ENCODE results near the gene USP28. TPM values are rescaled to one million over a fixed set of nuclear protein-coding genes. Genes with fewer than 3 reads are reported as not detected.

Gene USP28
- total and polyA plus RNA-seq, 3 donors from 2014 or later: 23.2 to 39.9 (median 36.6) TPM

- no peak for DNase-seq
- 93 to 100% methylated on average over 1 of the region's 1 CpG for WGBS, 2 donors
- no peak overlapping the region for H3K27ac ChIP-seq
- no peak overlapping the region for H3K4me3 ChIP-seq
- no peaks in the 10 kb centered on the region for H3K36me3 ChIP-seq (ENCODE audit: low read depth, missing control alignments)
- intact Hi-C loops (cut with DNase I; ENCODE audit: low total_unique reads): no loop called here
- H3K4me1 ChIP-seq: no peaks in the 10 kb centered on the region
- H3K9me3 ChIP-seq: no peaks in the 10 kb centered on the region
- H3K27me3 ChIP-seq: no peaks in the 10 kb centered on the region
- TF ChIP-seq CTCF (IDR thresholded peaks at IDR 0.05) (no peak), POLR2A (IDR thresholded peaks at IDR 0.05) (no peak)
Measured at GRCh38 chr11:113817162-113817561, 58.2 kb downstream of the USP28 start.

GRCh38 chr11:113814181-113814580 lies 61.2 kb downstream of the USP28 start:
- Histone ChIP-seq H3K27ac (no peak overlapping the region), H3K36me3 (ENCODE audit: low read depth, missing control alignments) (no peaks in the 10 kb centered on the region), H3K9me3 (no peaks in the 10 kb centered on the region), H3K4me3 (no peak overlapping the region), H3K4me1 (no peaks in the 10 kb centered on the region), H3K27me3 (no peaks in the 10 kb centered on the region)
- DNase-seq: no peak
- intact Hi-C loops (cut with DNase I; ENCODE audit: low total_unique reads): no loop called here
- TF ChIP-seq CTCF (IDR thresholded peaks at IDR 0.05) (no peak), POLR2A (IDR thresholded peaks at IDR 0.05) (no peak)

- Histone ChIP-seq H3K36me3 (ENCODE audit: low read depth, missing control alignments) (no peaks in the 10 kb centered on the region), H3K27me3 (no peaks in the 10 kb centered on the region), H3K4me1 (no peaks in the 10 kb centered on the region), H3K27ac (no peak overlapping the region), H3K9me3 (no peaks in the 10 kb centered on the region), H3K4me3 (no peak overlapping the region)
- intact Hi-C loops (cut with DNase I; ENCODE audit: low total_unique reads): no loop called here
- TF ChIP-seq CTCF (IDR thresholded peaks at IDR 0.05) (no peak), POLR2A (IDR thresholded peaks at IDR 0.05) (no peak)
- WGBS, 2 donors: 48 to 50% methylated on average over 2 of the region's 2 CpGs
- no peak for DNase-seq
Measured at GRCh38 chr11:113808931-113809330, 66.4 kb downstream of the USP28 start.

- Histone ChIP-seq H3K36me3 (ENCODE audit: low read depth, missing control alignments) (no peaks in the 10 kb centered on the region), H3K4me3 (no peak overlapping the region), H3K9me3 (no peaks in the 10 kb centered on the region), H3K4me1 (no peaks in the 10 kb centered on the region), H3K27me3 (no peaks in the 10 kb centered on the region), H3K27ac (no peak overlapping the region)
- intact Hi-C loops (cut with DNase I; ENCODE audit: low total_unique reads): no loop called here
- peak; percentile 58 for DNase-seq
- 89 to 92% methylated on average over 2 of the region's 2 CpGs for WGBS, 2 donors
- TF ChIP-seq POLR2A (IDR thresholded peaks at IDR 0.05) (no peak), CTCF (IDR thresholded peaks at IDR 0.05) (peak in 1 of 3 experiments; percentile 47)
Measured at GRCh38 chr11:113806406-113806805, 69.0 kb downstream of the USP28 start.

GRCh38 chr11:113805640-113806039 lies 69.7 kb downstream of the USP28 start:
- no peak overlapping the region for H3K27ac ChIP-seq
- H3K4me3 ChIP-seq: no peak overlapping the region
- H3K4me1 ChIP-seq: no peaks in the 10 kb centered on the region
- intact Hi-C loops (cut with DNase I; ENCODE audit: low total_unique reads): no loop called here
- H3K27me3 ChIP-seq: no peaks in the 10 kb centered on the region
- no peaks in the 10 kb centered on the region for H3K36me3 ChIP-seq (ENCODE audit: low read depth, missing control alignments)
- no peak for TF ChIP-seq CTCF (IDR thresholded peaks at IDR 0.05)
- no peak for TF ChIP-seq POLR2A (IDR thresholded peaks at IDR 0.05)
- no peaks in the 10 kb centered on the region for H3K9me3 ChIP-seq
- no peak for DNase-seq
